ENCODE measurements around the gene MCHR1. TPM values are rescaled to one million over a fixed set of nuclear protein-coding genes. Genes with fewer than 3 reads are reported as not detected.

The MCHR1 gene, protein sequence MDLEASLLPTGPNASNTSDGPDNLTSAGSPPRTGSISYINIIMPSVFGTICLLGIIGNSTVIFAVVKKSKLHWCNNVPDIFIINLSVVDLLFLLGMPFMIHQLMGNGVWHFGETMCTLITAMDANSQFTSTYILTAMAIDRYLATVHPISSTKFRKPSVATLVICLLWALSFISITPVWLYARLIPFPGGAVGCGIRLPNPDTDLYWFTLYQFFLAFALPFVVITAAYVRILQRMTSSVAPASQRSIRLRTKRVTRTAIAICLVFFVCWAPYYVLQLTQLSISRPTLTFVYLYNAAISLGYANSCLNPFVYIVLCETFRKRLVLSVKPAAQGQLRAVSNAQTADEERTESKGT
- total RNA-seq (2014; rRNA removed; shearing (Covaris generic)), result not detected in 2 replicates

DNA sequence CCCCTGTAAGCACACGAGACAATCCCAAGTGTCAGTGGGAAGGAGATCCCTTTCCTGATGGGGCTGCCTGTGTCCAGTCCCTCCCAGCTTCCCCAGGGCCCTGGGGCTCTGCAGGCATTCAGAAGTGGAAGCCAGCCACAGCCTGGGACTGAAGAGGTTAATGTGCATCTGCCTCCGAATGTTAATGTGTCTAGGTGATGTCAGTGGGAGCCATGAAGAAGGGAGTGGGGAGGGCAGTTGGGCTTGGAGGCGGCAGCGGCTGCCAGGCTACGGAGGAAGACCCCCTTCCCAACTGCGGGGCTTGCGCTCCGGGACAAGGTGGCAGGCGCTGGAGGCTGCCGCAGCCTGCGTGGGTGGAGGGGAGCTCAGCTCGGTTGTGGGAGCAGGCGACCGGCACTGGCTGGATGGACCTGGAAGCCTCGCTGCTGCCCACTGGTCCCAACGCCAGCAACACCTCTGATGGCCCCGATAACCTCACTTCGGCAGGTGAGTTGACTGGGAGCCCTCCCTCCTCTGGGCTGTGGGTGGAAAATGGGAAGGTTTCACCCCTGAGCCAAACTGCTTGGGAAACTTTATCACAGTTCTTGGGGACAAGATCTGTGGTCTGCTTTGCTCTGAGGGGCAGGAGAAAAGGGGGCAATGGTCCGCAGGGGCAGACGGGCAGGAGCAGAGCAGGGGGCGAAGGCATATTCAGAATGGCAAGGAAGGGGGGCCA is at the start of gene MCHR1:
Gene MCHR1, plus strand, starts transcription at position 236 of the 715 bp plus-strand sequence. Its CDS starts 169 bp downstream, at position 405.
- Histone ChIP-seq H3K9me3 (replicated peaks) (no peaks in the 10 kb centered on the region), H3K4me1 (replicated peaks) (peaks cover 11% of the 10 kb centered on the region), H3K4me3 (no peak within 1 kb of the TSS), H3K27me3 (replicated peaks) (no peaks in the 10 kb centered on the region), H3K27ac (no peak within 1 kb of the TSS), H3K36me3 (no peaks in the 10 kb centered on the region)
- no peak for DNase-seq (ENCODE audit: low read depth in 1 of 2, low spot score in 2 of 2)

DNA sequence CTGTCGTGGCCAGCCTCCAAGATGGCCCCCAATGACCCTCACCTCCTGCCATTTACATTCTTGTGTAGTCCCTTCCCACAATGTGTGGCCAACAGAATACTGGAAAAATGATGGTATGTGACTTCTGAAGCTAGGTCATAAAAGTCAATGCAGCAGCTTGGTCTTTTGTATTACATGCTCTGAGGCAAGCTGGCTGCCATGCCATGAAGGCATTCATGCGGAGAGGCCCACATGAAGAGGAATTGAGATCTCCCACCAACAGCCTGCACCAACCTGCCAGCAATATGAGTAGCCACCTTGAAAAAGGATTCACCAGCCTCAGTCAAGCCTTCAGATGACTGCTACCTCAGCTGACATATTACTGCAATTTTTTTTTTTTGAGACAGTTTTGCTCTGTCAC is 47.4 kb upstream of the MCHR1 start:
- no peak overlapping the region for H3K27ac ChIP-seq
- H3K27me3 ChIP-seq (replicated peaks), result no peaks in the 10 kb centered on the region
- H3K4me1 ChIP-seq (replicated peaks), result peaks cover 11% of the 10 kb centered on the region
- DNase-seq (ENCODE audit: low read depth in 1 of 2, low spot score in 2 of 2), result no peak
- H3K36me3 ChIP-seq, result peaks cover 8% of the 10 kb centered on the region
- no peak overlapping the region for H3K4me3 ChIP-seq
- no peaks in the 10 kb centered on the region for H3K9me3 ChIP-seq (replicated peaks)

DNA sequence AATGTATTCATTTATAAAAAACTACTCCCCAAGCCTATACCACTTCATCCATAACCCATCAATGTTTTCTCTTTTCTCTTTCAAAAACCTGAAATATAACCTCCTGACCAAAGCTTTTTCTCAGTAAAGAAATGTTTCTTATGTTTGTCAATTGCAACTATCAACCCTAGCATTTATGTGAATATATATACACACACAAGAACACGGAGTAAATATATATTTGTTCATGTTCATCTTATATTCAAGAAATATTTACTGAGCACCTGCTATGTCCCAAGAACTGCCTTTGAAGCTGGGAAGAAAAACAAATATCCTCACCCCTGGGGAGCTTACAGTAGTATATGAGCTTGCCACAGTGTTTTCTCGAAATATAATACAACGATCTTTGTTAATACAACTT is 46.2 kb upstream of the MCHR1 start:
- Histone ChIP-seq H3K4me1 (replicated peaks) (peaks cover 13% of the 10 kb centered on the region), H3K27ac (no peak overlapping the region), H3K9me3 (replicated peaks) (no peaks in the 10 kb centered on the region), H3K36me3 (peaks cover 8% of the 10 kb centered on the region), H3K27me3 (replicated peaks) (no peaks in the 10 kb centered on the region), H3K4me3 (no peak overlapping the region)
- DNase-seq (ENCODE audit: low read depth in 1 of 2, low spot score in 2 of 2), result no peak

DNA sequence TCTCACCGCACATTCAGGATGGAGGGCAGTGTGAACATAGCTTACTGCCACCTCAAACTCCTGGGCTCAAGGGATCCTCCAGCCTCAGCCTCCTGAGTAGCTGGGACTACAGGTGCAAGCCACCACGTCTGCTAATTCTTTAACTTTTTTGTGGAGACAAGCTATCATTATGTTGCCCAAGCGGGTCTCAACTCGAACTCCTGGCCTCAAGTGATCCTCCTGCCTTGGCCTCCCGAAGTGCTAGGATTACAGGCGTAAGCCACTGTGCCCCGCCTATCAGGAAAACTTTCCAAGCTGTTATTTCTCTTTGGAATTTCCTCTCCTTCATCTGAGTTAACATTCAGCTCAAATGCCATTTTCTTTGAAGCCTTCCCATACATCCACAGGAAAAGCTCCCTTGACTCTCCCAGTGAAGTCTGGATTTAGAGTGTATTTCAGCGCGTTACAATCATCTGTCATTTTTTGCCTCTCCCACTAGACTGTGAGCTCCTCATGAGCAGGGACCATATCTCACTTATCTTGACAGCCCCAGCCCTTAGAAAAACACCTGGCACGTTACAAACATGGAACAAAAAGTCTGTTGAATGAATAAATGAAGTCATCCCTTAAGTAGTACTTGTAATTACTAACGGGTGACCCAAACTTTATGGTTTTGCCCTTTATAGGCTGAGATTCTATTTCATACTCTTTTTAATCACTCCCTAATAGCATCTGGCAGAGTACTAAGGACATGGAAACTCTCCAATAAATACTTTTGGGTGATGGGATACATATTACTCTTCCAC is 45.0 kb upstream of the MCHR1 start:
- H3K27ac ChIP-seq, result no peak overlapping the region

DNA sequence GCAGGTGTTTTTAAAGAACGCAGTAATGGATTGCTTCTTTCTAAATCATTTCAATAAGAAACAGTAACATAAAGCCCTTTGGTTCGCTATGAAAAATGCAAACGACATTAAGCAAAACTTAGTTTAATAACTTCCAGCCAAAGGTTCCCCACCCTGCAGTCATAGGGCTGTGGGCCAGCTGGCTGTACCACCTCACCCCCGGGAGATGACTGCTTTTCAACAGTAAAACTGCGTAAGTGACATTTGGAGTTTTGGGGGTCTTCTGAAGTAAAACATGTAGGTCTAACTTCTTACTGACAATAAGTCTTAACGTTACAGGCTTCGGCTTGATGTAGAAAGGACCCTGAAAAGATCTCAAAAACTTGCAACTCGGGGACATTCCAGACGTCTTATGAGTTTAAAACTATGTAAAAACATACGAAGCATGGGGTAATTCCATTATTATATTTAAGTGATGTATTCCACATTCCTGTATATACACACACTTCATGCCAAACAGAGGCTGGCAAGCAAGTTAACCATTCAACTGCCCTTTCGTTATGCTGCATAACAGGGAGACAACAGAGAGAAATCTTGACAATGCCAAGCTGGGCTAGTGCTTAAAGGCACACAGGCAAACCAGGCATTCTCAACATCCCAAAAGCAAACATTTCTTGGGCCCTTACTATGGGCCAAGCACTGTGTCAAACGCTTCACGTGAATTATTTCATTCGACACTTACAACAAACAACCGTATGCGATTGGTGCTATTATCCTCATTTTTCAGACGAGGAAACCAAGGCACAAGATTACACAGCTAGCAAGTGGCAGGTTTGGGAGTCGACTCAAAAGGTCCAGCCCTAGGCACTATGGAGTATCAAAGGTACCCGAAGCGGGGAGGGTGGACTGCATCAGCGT is 44.0 kb upstream of the MCHR1 start:
- Histone ChIP-seq H3K27ac (no peak overlapping the region), H3K9me3 (replicated peaks) (no peaks in the 10 kb centered on the region), H3K36me3 (peaks cover 8% of the 10 kb centered on the region), H3K27me3 (replicated peaks) (no peaks in the 10 kb centered on the region), H3K4me1 (replicated peaks) (peaks cover 13% of the 10 kb centered on the region), H3K4me3 (peak overlapping the region; percentile 92)
- DNase-seq (ENCODE audit: low read depth in 1 of 2, low spot score in 2 of 2), result no peak

More for the DNA sequence above, 45.0 kb upstream of the MCHR1 start:
- no peak for DNase-seq (ENCODE audit: low read depth in 1 of 2, low spot score in 2 of 2)
- Histone ChIP-seq H3K4me3 (no peak overlapping the region), H3K4me1 (replicated peaks) (peaks cover 13% of the 10 kb centered on the region), H3K9me3 (replicated peaks) (no peaks in the 10 kb centered on the region), H3K27me3 (replicated peaks) (no peaks in the 10 kb centered on the region), H3K36me3 (peaks cover 8% of the 10 kb centered on the region)

DNA sequence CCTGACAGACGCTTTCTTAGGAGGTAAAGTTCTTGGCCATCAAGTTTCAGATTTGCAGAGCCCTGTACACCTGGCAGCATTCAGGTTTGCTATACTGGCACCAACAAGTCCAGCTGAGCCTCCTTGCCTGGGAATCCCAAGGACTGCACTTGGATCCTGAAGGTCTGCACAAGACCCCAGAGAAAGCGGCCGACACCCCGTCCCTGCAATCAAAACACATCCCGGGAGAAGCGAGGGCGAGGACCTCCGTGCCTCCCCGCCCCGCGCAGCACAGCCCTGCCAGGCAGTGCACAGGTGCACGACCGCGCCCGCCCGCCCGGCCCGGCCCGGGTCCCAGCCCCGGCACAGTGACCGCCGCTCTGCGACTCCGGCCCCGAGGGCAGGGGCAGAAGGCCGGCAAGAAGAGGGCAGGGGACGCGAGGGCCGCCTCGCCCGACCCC is 43.3 kb upstream of the MCHR1 start:
- peak overlapping the region; percentile 61 for H3K27ac ChIP-seq
- H3K36me3 ChIP-seq, result peaks cover 8% of the 10 kb centered on the region
- no peak for DNase-seq (ENCODE audit: low read depth in 1 of 2, low spot score in 2 of 2)
- H3K4me1 ChIP-seq (replicated peaks), result peaks cover 13% of the 10 kb centered on the region
- H3K4me3 ChIP-seq, result peak overlapping the region; percentile 92
- H3K27me3 ChIP-seq (replicated peaks), result no peaks in the 10 kb centered on the region
- no peaks in the 10 kb centered on the region for H3K9me3 ChIP-seq (replicated peaks)

DNA sequence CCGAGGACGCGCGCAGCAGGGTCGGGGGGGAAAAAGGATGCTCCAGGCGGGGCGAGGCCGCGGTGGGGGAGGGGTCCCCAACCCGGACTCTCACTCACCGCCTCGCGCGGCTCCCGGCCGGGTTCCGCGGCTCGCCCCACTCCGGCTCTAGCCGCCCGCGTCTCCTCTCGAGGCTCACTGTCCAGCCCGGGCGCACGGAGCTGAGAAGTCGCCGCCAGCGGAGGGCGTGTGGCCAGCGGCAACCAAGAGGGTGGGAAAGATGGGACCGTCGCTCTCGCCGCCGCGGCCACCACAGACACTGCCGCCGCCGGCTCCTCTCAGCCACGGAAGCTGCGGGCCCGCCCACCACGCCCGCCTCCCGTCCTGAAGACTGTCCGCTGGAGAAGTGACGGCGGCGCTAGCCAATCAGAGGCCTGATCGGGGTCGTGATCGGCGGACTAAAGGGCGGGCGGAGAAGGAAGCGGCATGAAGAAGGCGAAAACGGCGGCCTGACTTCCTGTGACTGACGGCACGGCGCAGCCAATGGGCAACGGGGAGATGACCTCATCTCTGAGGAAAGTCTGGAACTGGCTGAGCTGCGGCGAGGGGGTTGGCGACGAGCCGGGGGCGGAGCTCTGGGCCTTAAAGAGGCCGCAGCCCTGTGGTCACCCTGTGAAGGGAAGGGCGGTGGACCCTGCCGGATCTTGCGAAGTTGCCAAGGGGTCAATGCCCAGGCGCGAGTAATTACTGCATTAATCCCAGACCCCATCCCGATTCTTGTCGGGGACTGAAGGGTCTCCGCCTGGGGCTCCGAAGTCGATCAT is 42.7 kb upstream of the MCHR1 start, which contains the start of gene MRTFA:
Gene MRTFA, minus strand, starts transcription at position 340 of the 803 bp plus-strand sequence.
- Histone ChIP-seq H3K4me3 (peak within 1 kb of the TSS; percentile 92), H3K4me1 (replicated peaks) (peaks cover 13% of the 10 kb centered on the region), H3K9me3 (replicated peaks) (no peaks in the 10 kb centered on the region), H3K27ac (peak within 1 kb of the TSS; percentile 62), H3K27me3 (replicated peaks) (no peaks in the 10 kb centered on the region), H3K36me3 (peaks cover 8% of the 10 kb centered on the region)
- DNase-seq (ENCODE audit: low read depth in 1 of 2, low spot score in 2 of 2), result peak; percentile 99 to 100

DNA sequence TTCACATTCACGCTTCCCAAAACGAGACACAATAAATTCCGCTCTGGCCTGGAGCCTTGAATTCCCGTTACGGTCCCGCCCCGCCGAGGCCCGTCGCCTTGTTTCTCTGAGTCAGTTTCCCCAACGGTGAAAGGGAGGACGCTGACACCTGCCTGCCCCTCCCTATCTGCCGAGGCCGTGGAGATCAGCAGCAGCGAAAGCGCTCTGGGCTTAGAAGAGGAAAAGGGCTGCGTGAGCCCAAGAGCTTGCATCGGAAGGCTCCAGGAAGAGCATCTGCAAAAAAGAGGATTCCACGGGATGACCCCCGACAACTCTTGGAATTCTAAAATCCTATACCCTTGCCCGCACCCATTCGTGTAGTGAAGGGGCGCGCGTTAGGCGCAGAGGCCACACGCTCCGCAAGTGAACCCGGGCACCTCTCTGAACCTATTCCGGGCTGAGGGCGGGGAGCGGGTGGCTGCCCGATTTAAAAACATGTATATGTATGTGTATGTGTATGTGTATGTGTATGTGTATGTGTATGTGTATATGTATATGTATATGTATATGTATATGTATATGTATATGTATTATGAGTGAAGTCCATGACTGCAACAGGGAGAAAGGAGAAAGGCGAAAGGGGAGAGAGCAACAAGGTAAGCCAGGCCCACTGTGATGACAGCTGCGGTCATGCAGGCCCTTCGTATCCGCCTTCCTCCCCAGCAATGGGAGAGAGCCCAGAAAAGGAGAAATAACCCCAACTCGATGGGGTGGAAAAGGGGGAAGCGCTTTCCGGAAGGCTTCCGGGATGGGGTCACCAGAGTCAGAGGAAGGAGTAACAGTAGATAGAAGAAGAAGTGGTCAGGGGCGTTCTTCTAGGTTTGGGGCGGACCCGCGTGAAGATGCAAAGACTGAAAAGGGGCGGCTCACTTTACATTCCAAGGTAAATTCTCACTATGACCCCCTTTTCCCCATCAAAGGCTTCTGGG is 41.8 kb upstream of the MCHR1 start:
- Histone ChIP-seq H3K9me3 (replicated peaks) (no peaks in the 10 kb centered on the region), H3K27ac (peak overlapping the region; percentile 62), H3K4me3 (peak overlapping the region; percentile 92), H3K4me1 (replicated peaks) (peaks cover 13% of the 10 kb centered on the region), H3K36me3 (peaks cover 8% of the 10 kb centered on the region), H3K27me3 (replicated peaks) (no peaks in the 10 kb centered on the region)
- DNase-seq (ENCODE audit: low read depth in 1 of 2, low spot score in 2 of 2), result no peak

DNA sequence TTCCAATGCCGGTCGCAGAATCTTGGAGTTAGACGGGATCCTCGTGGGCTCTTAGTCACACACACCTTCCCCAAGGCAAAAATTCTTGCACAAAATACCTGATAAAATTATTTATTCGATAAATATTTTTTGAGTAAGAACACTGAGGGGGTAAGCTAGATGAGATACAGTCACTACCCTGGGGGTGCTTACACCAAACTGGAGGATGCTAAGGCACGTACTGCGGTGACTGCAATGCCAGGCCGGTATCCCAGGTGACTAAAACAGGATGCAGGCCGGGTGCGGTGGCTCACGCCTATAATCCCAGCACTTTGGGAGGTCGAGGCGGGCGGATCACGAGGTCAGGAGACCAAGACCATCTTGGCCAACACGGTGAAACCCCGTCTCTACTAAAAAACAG is 41.0 kb upstream of the MCHR1 start:
- no peaks in the 10 kb centered on the region for H3K27me3 ChIP-seq (replicated peaks)
- H3K4me1 ChIP-seq (replicated peaks), result peaks cover 13% of the 10 kb centered on the region
- H3K4me3 ChIP-seq, result no peak overlapping the region
- H3K36me3 ChIP-seq, result peaks cover 8% of the 10 kb centered on the region
- H3K9me3 ChIP-seq (replicated peaks), result no peaks in the 10 kb centered on the region
- no peak for DNase-seq (ENCODE audit: low read depth in 1 of 2, low spot score in 2 of 2)
- no peak overlapping the region for H3K27ac ChIP-seq

DNA sequence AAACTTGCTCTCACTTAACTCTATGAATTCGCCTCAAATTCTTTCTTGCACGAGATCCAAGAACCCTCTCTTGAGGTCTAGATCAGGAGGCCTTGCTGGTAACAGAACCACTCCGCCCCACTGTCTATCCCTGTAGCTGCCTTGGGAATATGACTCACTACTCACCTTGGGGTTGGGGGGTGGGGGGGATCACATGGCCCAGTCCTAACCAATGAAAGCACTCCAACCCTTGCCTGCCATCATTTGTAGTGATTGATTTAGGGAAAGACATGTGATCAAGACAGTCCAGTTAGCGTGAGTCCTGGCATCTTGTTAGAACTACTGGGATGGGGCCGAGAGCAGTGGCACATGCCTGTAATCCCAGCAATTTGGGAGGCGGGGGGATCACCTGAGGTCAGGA is 38.0 kb upstream of the MCHR1 start:
- peaks cover 2% of the 10 kb centered on the region for H3K36me3 ChIP-seq
- no peaks in the 10 kb centered on the region for H3K27me3 ChIP-seq (replicated peaks)
- peaks cover 10% of the 10 kb centered on the region for H3K4me1 ChIP-seq (replicated peaks)
- no peak overlapping the region for H3K27ac ChIP-seq
- DNase-seq (ENCODE audit: low read depth in 1 of 2, low spot score in 2 of 2), result no peak
- H3K9me3 ChIP-seq (replicated peaks), result no peaks in the 10 kb centered on the region
- H3K4me3 ChIP-seq, result no peak overlapping the region

DNA sequence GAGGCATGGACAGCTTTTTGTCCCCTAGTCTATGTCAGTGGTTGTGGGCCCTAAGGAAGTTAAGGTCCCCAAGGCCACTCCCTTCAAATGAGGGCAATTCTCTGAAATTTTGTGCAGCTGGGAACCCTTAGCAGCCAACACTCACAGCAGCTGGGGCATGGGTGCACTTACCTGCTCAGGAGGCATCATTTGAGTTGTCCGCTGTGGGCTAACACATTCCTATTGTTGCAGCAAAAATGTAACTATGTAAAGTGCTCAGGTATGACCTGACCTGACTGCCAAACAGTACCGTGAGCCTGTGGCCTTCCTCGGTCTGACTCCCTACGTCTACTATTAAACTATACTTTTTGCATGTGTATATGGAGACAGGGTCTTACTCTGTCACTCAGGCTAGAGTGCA is 37.0 kb upstream of the MCHR1 start:
- Histone ChIP-seq H3K4me3 (no peak overlapping the region), H3K27me3 (replicated peaks) (no peaks in the 10 kb centered on the region), H3K27ac (no peak overlapping the region), H3K4me1 (replicated peaks) (peaks cover 7% of the 10 kb centered on the region), H3K36me3 (no peaks in the 10 kb centered on the region), H3K9me3 (replicated peaks) (no peaks in the 10 kb centered on the region)
- no peak for DNase-seq (ENCODE audit: low read depth in 1 of 2, low spot score in 2 of 2)

All from SJSA1 (cell line).